Gastroesophageal sphincter (tissue), 4 donors: Measurements from ENCODE around the gene DLX4. TPM values are rescaled to one million over a fixed set of nuclear protein-coding genes. Genes with fewer than 3 reads are reported as not detected.

Source experiments
- ATAC-seq: fragments of 150-250 bp; one replicate; pipeline ENCODE4 v1.9.1; 2016; ENCODE audit warnings: mild to moderate bottlenecking, moderate library complexity
- H3K27ac ChIP-seq, 4 donors: fragments of 200-600 bp; sonication (generic) in 3 of 4; 1 replicate in 3 of 4; 2 replicates in 1 of 4; pipeline ENCODE4 v1.5.1; 2016 to 2019
- H3K27me3 ChIP-seq: fragments of 200-600 bp; sonication (generic); one replicate; pipeline ENCODE4 v1.5.1; 2019
- H3K36me3 ChIP-seq, 2 donors: fragments of 200-600 bp; sonication (generic); one replicate each; pipeline ENCODE4 v1.5.1; 2019; ENCODE audit warnings: control low read depth in 1 of 2
- H3K4me1 ChIP-seq, 3 donors: fragments of 200-600 bp; sonication (generic); 1 replicate in 2 of 3; 2 replicates in 1 of 3; pipeline ENCODE4 v1.5.1; 2016 to 2019; ENCODE audit warnings: control low read depth in 2 of 3
- H3K4me3 ChIP-seq, 2 donors: fragments of 200-600 bp; sonication (generic); one replicate each; pipeline ENCODE4 v1.5.1; 2019; ENCODE audit warnings: mild to moderate bottlenecking in 1 of 2, moderate library complexity in 1 of 2
- H3K9me3 ChIP-seq, 3 donors: fragments of 200-600 bp; sonication (generic); one replicate each; pipeline ENCODE4 v1.5.1; 2017 to 2019; ENCODE audit warnings: control low read depth in 2 of 3
- CTCF ChIP-seq, 4 experiments: fragments of 200-600 bp in 2 of 4; fragments of 450-650 bp in 2 of 4; sonication (generic) in 1 of 4; IDR thresholded peaks; one replicate each; pipeline ENCODE4 v1.5.1; 2017 to 2019; ENCODE audit warnings: antibody characterized with exemption in 4 of 4, mild to moderate bottlenecking in 2 of 4, moderate library complexity in 2 of 4
- EP300 ChIP-seq: sonication (generic); formaldehyde crosslinking; IDR thresholded peaks from one replicate; pipeline ENCODE4 v1.6.1; 2017; ENCODE audit warnings: antibody characterized with exemption, mild to moderate bottlenecking
- POLR2A ChIP-seq, 2 donors: fragments of 450-650 bp; IDR thresholded peaks; one replicate each; pipeline ENCODE4 v1.6.1; 2017; ENCODE audit warnings: antibody characterized with exemption in 2 of 2, mild to moderate bottlenecking in 2 of 2, moderate library complexity in 1 of 2
- POLR2AphosphoS5 ChIP-seq: sonication (generic); formaldehyde crosslinking; IDR thresholded peaks from one replicate; pipeline ENCODE4 v1.6.1; 2017; ENCODE audit warnings: antibody characterized with exemption
- WGBS, 2 donors: methylation state at CpG; one replicate each; pipeline ENCODE4 v1.1.5; 2018; ENCODE audit warnings: low coverage in 1 of 2; 5-methylcytosine and 5-hydroxymethylcytosine counted together
- total RNA-seq, 4 donors: library from RNA; depleted of rRNA; stranded (reverse); fragments of >200 nt; gene quantifications; one replicate each; pipeline ENCODE4 v1.1.0, GENCODE V29; 2016

The DLX4 gene
- total RNA-seq, 4 donors from 2014 or later = 0.35 TPM; not detected in 3

GRCh38 chr17:49976163-49976827 lies 7.3 kb downstream of the DLX4 start:
- peaks cover 98% of the 10 kb centered on the region for H3K27me3 ChIP-seq
- no peaks in the 10 kb centered on the region for H3K9me3 ChIP-seq

GRCh38 chr17:49976828-49977202 lies 7.8 kb downstream of the DLX4 start:
- 61 to 66% methylated on average over 3 of the region's 4 CpGs for WGBS, 2 donors
- no peak for ATAC-seq
- Histone ChIP-seq H3K36me3 (no peaks in the 10 kb centered on the region), H3K27ac (no peak overlapping the region), H3K9me3 (no peaks in the 10 kb centered on the region), H3K4me3 (no peak overlapping the region), H3K27me3 (peaks cover 97% of the 10 kb centered on the region), H3K4me1 (peaks cover 0 to 13% (median 9%) of the 10 kb centered on the region in 3 donors)
- TF ChIP-seq CTCF (IDR thresholded peaks at IDR 0.05) (no peak), EP300 (no peak)

More at GRCh38 chr17:49976163-49976827, 7.3 kb downstream of the DLX4 start:
- H3K4me1 ChIP-seq = peaks cover 0 to 18% (median 9%) of the 10 kb centered on the region in 3 donors
- no peak for ATAC-seq
- H3K4me3 ChIP-seq = no peak overlapping the region
- no peak for TF ChIP-seq POLR2A (IDR thresholded peaks at IDR 0.05)
- TF ChIP-seq CTCF (IDR thresholded peaks at IDR 0.05) = no peak
- TF ChIP-seq EP300 = no peak
- TF ChIP-seq POLR2AphosphoS5 = no peak
- no peaks in the 10 kb centered on the region for H3K36me3 ChIP-seq
- H3K27ac ChIP-seq = no peak overlapping the region
- WGBS, 2 donors = 67 to 80% methylated on average over 1 of the region's 5 CpGs

GRCh38 chr17:49977463-49978389 lies 8.7 kb downstream of the DLX4 start:
- H3K4me1 ChIP-seq = peaks cover 0 to 4% (median 0%) of the 10 kb centered on the region in 3 donors
- H3K27ac ChIP-seq = no peak overlapping the region
- no peaks in the 10 kb centered on the region for H3K36me3 ChIP-seq
- H3K4me3 ChIP-seq = no peak overlapping the region
- H3K27me3 ChIP-seq = peaks cover 96% of the 10 kb centered on the region
- ATAC-seq = no peak
- WGBS, 2 donors = 63 to 80% methylated on average over 1 to 4 of the region's 7 CpGs
- no peaks in the 10 kb centered on the region for H3K9me3 ChIP-seq
- no peak for TF ChIP-seq CTCF (IDR thresholded peaks at IDR 0.05)
- no peak for TF ChIP-seq POLR2A (IDR thresholded peaks at IDR 0.05)
- no peak for TF ChIP-seq EP300
- TF ChIP-seq POLR2AphosphoS5 = no peak

GRCh38 chr17:49978501-49978900 lies 9.5 kb downstream of the DLX4 start:
- ATAC-seq = no peak
- Histone ChIP-seq H3K36me3 (no peaks in the 10 kb centered on the region), H3K4me1 (no peaks in the 10 kb centered on the region), H3K27ac (no peak overlapping the region), H3K27me3 (peaks cover 93% of the 10 kb centered on the region), H3K4me3 (no peak overlapping the region), H3K9me3 (no peaks in the 10 kb centered on the region)
- no peak for TF ChIP-seq POLR2A (IDR thresholded peaks at IDR 0.05)
- no peak for TF ChIP-seq POLR2AphosphoS5
- no peak for TF ChIP-seq CTCF (IDR thresholded peaks at IDR 0.05)
- TF ChIP-seq EP300 = no peak
- WGBS, 2 donors = 40 to 90% methylated on average over 4 to 6 of the region's 13 CpGs
